H1 (cell line): ENCODE results near the gene ASL.

Experiments used
- BRCA1 ChIP-seq: IDR thresholded peaks from 2 replicates; pipeline ENCODE4 v1.6.1; 2012; ENCODE audit warnings: low read depth, low read length, improper control_type of control experiment
- CBX8 ChIP-seq: fragments of 300-800, 300-1000 bp; sonication (generic); IDR thresholded peaks from 2 replicates; pipeline ENCODE4 v1.7.1; 2016; ENCODE audit warnings: low read depth, low read length, borderline replicate concordance
- CEBPB ChIP-seq: IDR thresholded peaks from 2 replicates; pipeline ENCODE4 v1.6.1; 2012; ENCODE audit warnings: low read depth, low read length
- CTCF ChIP-seq, 3 experiments: IDR thresholded peaks; 1 replicate in 2 of 3; 2 replicates in 1 of 3; pipeline versions ENCODE4 v1.5.1 to v1.6.1; 2011; ENCODE audit warnings: low read length in 3 of 3, mild to moderate bottlenecking in 3 of 3, inconsistent platforms in 2 of 3, low read depth in 1 of 3, moderate library complexity in 1 of 3; ENCODE audit not compliant: insufficient read depth in 1 of 3; ENCODE audit errors: control extremely low read depth in 1 of 3
- EZH2 ChIP-seq: fragments of 200-600 bp; sonication (generic); IDR thresholded peaks from 2 replicates; pipeline ENCODE4 v1.7.1; 2012; ENCODE audit warnings: low read depth, mild to moderate bottlenecking, moderate library complexity, low read length, inconsistent platforms; ENCODE audit not compliant: severe bottlenecking
- GABPA ChIP-seq: IDR thresholded peaks from 2 replicates; pipeline ENCODE4 v1.6.1; 2011; ENCODE audit warnings: mild to moderate bottlenecking, low read length, moderate library complexity, borderline replicate concordance; ENCODE audit not compliant: insufficient read depth
- GTF2F1 ChIP-seq: IDR thresholded peaks from 2 replicates; pipeline ENCODE4 v1.6.1; 2012; ENCODE audit warnings: low read depth, low read length, improper control_type of control experiment, borderline replicate concordance
- NRF1 ChIP-seq: IDR thresholded peaks from 2 replicates; pipeline ENCODE4 v1.6.1; 2011; ENCODE audit warnings: mild to moderate bottlenecking, low read depth, low read length, improper control_type of control experiment
- POLR2A ChIP-seq, 2 experiments: IDR thresholded peaks; 1 replicate in 1 of 2; 2 replicates in 1 of 2; pipeline ENCODE4 v1.6.1; 2011; ENCODE audit warnings: low read depth in 2 of 2, low read length in 2 of 2, mild to moderate bottlenecking in 2 of 2; ENCODE audit errors: control extremely low read depth in 1 of 2
- TAF1 ChIP-seq: IDR thresholded peaks from 2 replicates; pipeline ENCODE4 v1.6.1; 2011; ENCODE audit warnings: mild to moderate bottlenecking, low read depth, low read length
- TAF7 ChIP-seq: optimal IDR thresholded peaks from 2 replicates; pipeline ENCODE3; 2011; ENCODE audit warnings: low read depth, mild to moderate bottlenecking, inconsistent platforms, low read length, moderate library complexity, borderline replicate concordance

- no peak for TF ChIP-seq EZH2
- no peak for TF ChIP-seq CTCF (IDR thresholded peaks at IDR 0.05; ENCODE audit: control extremely low read depth in 1 of 3, insufficient read depth in 1 of 3, low read depth in 1 of 3, low read length in 3 of 3)
- no peak for TF ChIP-seq NRF1
- TF ChIP-seq CEBPB, result no peak
- TF ChIP-seq TAF1, result no peak
- TF ChIP-seq TAF7, result no peak
- no peak for TF ChIP-seq POLR2A (IDR thresholded peaks at IDR 0.05; ENCODE audit: control extremely low read depth in 1 of 2, low read depth in 2 of 2, low read length in 2 of 2)
- TF ChIP-seq GABPA, result no peak
- TF ChIP-seq CBX8, result no peak
- no peak for TF ChIP-seq GTF2F1
- no peak for TF ChIP-seq BRCA1
Measured at GRCh38 chr7:66105263-66105748, 29.7 kb downstream of the ASL start.
